Stimulated activated CD8-positive, alpha-beta memory T cell treated with anti-CD3 and anti-CD28 coated beads, Interleukin-15, amount 100 ng/mL, for 1 hour (primary cell): ENCODE data around the gene MAML3.

Experiments
- DNase-seq: peaks from one replicate; pipeline ENCODE4 v3.0.0-alpha.2; 2020; ENCODE audit warnings: low read depth

Gene MAML3

GRCh38 chr4:139782926-139783522 lies 371.0 kb downstream of the MAML3 start:
- no peak for DNase-seq

GRCh38 chr4:139781066-139781465 lies 372.9 kb downstream of the MAML3 start:
- no peak for DNase-seq

DNA sequence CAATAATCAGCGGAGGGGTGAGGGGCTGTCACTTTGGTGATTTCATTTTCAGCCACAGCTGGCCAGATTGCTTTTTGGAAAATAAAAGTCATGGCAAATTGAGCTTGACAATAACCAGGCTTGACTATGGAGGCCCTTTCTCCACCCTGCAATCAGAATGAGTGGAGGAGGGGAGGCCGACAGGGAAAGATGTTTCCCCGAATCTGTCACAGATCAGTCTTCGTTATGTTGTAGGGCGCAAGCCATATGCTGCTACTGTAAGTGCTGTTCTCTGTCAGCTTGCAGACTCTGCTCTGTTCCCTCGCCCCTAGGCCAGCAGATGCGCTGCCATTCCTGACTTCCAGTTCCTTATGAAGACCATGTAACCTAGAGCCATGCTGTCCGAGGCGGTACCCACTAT lies 374.3 kb downstream of the MAML3 start:
- DNase-seq, result no peak

DNA sequence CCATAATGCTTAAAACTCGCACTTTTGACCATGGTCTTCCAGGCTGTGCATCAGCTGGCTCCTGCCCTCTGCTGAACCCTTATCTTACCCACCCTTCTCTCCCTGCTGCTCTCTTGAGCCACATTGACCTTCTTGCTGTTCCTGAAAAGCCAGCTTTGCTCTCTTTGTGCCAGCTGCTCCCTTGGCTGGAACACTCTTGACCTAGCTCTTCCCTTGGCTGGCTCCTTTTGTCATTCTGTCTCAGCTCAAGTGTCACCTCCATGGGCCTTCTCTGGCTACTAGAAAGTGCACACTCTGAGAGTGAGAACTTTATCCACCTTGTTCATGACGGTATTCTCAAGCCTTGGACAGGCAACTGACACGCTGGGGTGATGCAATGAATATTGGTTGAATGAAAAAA lies 376.2 kb downstream of the MAML3 start:
- no peak for DNase-seq

DNA sequence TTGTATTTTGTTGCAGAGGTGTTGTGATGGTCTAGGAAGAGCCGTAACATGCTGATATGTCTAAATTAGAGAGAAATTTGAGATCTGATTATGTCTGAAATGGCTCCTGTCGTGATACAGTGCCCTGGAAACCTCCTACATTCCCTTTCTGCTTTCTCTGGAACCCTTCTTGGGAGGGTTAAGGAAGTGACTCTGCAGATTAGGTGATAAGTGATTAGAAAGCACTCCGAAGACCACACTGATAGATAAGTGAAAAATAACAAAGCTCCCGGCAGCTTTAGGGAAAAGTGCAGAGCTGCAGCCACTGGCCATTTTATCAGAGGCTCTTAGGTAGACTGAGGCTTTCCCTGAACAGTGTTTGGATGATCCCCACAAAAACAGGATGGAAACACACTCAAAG lies 377.7 kb downstream of the MAML3 start:
- no peak for DNase-seq

DNA sequence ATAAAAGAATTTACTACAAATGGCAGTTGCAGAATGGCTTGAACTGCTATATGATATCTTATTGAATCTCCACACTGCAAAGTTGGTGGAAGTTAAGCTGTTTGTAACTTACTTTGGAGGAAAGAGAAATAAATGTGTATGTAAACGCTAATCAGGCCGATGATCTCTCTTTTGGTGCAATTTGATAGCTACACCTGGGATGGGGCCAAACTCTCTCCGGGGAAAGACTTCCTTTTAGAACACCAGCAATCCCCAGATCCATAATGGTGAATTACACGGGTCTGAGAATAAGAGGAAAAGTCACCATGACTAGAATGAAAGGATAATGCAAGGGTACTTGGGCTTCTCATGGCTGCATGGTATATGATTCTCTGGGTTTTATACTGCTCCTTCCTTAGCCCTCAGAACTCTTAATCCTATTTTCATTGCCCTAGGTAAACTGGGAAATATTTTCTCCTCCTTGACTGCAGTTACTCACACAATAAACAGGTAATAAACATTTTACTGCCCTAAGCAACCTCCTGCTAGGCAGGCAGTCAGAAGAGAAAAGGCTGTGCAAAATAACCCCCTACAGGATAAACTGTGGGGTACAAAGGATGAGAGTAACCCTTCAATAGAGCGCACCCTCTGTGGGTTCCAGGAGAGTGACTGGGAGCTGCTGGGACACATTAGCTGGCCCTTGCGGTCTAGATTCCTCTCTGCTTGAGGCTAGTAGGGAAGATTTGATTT lies 379.1 kb downstream of the MAML3 start:
- DNase-seq, result no peak

GRCh38 chr4:139773560-139774318 lies 380.2 kb downstream of the MAML3 start:
- DNase-seq, result no peak

DNA sequence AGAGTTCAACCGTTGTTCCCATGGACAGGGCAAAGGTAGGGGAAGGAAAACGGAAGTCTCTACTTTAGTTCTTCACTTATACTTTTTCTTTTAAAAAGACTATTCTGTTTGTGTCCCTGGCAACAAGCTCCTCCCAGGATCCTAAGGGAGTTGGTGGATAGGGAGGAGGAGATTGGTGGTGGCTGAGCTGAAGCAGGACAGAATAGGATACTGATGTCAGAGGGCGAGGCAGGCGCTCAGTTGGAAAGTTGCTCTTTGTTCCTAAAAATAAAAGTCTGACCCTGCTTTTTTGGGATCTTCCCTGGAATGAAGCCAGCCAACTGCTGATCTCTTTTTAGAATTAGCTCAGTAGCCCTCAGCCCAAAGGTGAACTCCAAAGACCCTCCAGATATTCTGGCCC lies 383.6 kb downstream of the MAML3 start:
- DNase-seq, result no peak

DNA sequence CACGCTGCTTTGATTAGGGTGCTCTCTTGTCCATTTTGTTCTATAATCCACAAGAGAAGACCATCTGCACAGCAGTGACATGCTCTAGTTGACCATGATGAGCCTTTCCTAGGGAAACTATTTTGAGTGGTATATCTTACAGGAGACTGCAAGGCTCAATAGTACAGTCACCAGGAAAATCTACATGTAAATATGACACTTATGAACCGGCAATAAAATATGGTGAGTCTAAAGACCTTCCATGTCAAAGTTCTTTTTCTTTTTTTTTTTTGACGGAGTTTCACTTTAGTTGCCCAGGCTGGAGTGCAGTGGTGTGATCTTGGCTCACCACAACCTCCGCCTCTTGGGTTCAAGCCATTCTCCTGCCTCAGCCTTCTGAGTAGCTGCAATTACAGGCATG lies 384.6 kb downstream of the MAML3 start:
- no peak for DNase-seq

DNA sequence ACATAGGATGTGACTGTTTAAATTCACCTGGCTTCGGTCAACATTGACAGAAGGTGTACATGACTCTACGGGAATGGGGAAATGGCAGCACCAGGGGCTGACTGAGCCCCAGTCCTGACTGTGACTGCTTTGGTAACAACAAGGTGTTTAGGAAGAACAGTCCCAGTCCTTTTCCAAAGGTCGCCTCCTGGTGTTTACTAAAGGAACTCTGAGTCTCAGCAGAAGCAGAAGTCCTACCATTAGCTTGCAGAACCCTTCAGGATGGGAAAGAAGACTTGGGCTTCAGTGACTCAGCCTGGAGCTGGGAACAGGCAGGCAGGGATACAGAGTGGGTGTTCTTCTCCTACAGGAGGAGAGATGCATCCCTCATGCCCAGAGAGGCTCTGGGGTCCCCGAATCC lies 385.1 kb downstream of the MAML3 start:
- no peak for DNase-seq

GRCh38 chr4:139768366-139768765 lies 385.6 kb downstream of the MAML3 start:
- no peak for DNase-seq

GRCh38 chr4:139767585-139767984 lies 386.4 kb downstream of the MAML3 start:
- DNase-seq, result no peak

DNA sequence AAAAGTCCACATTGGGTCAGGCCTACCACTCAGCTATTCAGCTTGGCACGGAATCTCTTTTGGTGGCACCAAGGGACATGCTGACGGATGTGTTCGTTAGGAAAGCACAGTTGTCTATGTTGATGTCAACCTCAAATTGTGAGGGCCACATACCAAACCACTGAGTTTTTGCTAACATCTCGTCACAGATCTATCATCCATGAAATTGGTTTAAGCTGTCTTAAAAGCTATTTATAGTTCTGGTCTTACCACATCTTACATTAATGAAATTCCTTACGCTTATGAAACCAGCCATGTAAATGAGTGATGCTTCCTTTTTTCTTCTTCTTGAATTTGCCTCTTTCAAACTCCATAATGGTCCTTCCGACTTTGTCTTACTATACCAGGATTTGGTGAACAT lies 386.8 kb downstream of the MAML3 start:
- DNase-seq, result no peak

- DNase-seq, result no peak
These were observed 389.2 kb downstream of the MAML3 start for GRCh38 chr4:139764686-139765310.

DNA sequence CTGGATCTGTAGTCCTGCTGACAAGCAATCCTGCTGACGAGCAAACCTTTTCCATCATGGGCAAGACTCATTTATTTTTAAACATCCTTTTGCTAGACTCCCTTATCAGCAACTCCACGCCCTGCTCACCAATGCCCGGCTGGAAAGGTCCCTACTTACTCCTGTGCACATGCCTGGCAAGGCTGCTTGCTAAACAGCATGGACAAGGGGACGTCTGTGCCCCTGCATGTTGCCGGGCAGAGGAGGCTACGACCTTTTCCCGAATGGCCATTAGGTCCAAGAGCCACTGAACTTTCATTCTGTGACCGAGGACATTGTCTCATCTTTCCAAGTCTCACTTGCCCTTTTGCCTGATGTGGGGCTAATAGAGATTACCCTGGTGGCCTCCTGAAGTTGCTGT lies 389.8 kb downstream of the MAML3 start:
- DNase-seq, result no peak

- DNase-seq, result no peak
These were observed 390.3 kb downstream of the MAML3 start for GRCh38 chr4:139763672-139764071.

GRCh38 chr4:139763205-139763604 lies 390.8 kb downstream of the MAML3 start:
- no peak for DNase-seq

GRCh38 chr4:139762720-139763119 lies 391.3 kb downstream of the MAML3 start:
- DNase-seq, result no peak

- DNase-seq, result no peak
These were observed 392.5 kb downstream of the MAML3 start for GRCh38 chr4:139761461-139761860.

- no peak for DNase-seq
These were observed 393.4 kb downstream of the MAML3 start for GRCh38 chr4:139760567-139760966.

GRCh38 chr4:139759097-139759496 lies 394.9 kb downstream of the MAML3 start:
- no peak for DNase-seq

DNA sequence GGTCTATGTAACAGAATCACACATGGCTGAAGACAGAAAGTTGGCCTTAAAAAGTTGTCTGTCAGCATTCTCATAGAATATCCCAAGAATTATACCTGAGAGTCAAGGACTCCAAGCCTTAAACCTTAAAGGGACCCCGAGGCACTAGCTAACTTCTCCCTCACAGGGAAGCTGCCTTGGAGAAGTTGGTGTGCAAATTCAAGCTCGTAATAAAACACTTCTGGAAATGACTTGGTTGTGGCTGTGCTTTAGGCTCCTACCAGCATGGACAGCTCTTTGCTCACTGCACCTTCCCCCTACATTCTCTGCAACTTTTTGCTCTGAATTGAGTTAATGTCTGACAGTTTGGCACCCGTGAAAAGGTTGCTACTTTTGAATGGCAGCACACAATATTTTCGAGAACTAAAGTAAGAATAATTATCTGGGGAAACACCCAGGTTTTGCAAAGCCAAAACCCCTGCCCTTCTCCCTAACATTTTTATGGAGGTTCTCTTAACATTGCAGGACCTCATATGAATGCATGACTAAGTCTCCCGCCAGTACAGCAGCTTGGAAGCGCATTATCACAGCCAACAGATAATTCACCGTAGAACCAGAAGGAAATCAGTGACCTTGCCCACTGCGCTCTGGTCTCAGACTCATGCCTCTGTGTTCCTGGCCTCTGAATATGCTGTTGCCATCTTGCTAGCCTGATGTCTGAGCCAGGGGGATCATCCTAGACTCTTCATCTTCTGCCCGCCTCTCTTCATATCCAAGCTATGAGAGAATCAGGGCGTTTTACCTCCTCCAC lies 397.4 kb downstream of the MAML3 start:
- no peak for DNase-seq
